Keratinocyte (primary cell): ENCODE measurements around the gene THUMPD1.
"Not testable (repeated sequence)": the region's sequence is repeated elsewhere in the genome, so short reads cannot be mapped to it uniquely, and the experiment has no call there.

Experiments used
- EZH2 ChIP-seq: IDR thresholded peaks from one replicate; pipeline ENCODE4 v1.6.1; 2012; ENCODE audit warnings: inconsistent platforms, mild to moderate bottlenecking, low read length, moderate library complexity
- TF ChIP-seq, protein P1 (sequence below), 3 experiments: IDR thresholded peaks in 1 of 3; conservative IDR thresholded peaks in 1 of 3; optimal IDR thresholded peaks in 1 of 3; 2 replicates in 2 of 3; 3 replicates in 1 of 3; pipeline versions ENCODE3 to v1.5.1; 2011; ENCODE audit warnings: low read length in 3 of 3, mild to moderate bottlenecking in 3 of 3, moderate library complexity in 2 of 3, control low read depth in 1 of 3, inconsistent platforms in 1 of 3; ENCODE audit not compliant: insufficient read depth in 2 of 3; ENCODE audit errors: extremely low read depth in 1 of 3

DNA sequence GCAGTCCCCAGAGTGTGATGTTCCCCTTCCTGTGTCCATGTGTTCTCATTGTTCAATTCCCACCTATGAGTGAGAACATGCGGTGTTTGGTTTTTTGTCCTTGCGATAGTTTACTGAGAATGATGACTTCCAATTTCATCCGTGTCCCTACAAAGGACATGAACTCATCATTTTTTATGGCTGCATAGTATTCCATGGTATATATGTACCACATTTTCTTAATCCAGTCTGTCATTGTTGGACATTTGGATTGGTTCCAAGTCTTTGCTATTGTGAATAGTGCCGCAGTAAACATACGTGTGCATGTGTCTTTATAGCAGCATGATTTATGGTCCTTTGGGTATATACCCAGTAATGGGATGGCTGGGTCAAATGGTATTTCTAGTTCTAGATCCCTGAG lies 14.2 kb upstream of the THUMPD1 start:
- TF ChIP-seq, protein P1, sequence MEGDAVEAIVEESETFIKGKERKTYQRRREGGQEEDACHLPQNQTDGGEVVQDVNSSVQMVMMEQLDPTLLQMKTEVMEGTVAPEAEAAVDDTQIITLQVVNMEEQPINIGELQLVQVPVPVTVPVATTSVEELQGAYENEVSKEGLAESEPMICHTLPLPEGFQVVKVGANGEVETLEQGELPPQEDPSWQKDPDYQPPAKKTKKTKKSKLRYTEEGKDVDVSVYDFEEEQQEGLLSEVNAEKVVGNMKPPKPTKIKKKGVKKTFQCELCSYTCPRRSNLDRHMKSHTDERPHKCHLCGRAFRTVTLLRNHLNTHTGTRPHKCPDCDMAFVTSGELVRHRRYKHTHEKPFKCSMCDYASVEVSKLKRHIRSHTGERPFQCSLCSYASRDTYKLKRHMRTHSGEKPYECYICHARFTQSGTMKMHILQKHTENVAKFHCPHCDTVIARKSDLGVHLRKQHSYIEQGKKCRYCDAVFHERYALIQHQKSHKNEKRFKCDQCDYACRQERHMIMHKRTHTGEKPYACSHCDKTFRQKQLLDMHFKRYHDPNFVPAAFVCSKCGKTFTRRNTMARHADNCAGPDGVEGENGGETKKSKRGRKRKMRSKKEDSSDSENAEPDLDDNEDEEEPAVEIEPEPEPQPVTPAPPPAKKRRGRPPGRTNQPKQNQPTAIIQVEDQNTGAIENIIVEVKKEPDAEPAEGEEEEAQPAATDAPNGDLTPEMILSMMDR (optimal IDR thresholded peaks at IDR 0.05 in 1 of 3, IDR thresholded peaks at IDR 0.05 in 1 of 3, conservative IDR thresholded peaks at IDR 0.05 in 1 of 3; ENCODE audit: extremely low read depth in 1 of 3, insufficient read depth in 2 of 3, low read length in 3 of 3): not testable (repeated sequence)
- TF ChIP-seq EZH2: not testable (repeated sequence)
